C4-2B (cell line): ENCODE results near the gene CST4.

ENCODE experiments used
- H3K27ac ChIP-seq: fragments of 450-650 bp; 2 replicates; pipeline ENCODE4 v1.5.1; 2017
- ZFX ChIP-seq: fragments of 450-650 bp; IDR thresholded peaks from 2 replicates; pipeline ENCODE4 v1.6.1; 2017
- TF ChIP-seq, protein P1 (sequence below): fragments of 450-650 bp; conservative IDR thresholded peaks from 2 replicates; pipeline ENCODE4 v1.5.1; 2017; ENCODE audit warnings: mild to moderate bottlenecking

The CST4 gene

DNA sequence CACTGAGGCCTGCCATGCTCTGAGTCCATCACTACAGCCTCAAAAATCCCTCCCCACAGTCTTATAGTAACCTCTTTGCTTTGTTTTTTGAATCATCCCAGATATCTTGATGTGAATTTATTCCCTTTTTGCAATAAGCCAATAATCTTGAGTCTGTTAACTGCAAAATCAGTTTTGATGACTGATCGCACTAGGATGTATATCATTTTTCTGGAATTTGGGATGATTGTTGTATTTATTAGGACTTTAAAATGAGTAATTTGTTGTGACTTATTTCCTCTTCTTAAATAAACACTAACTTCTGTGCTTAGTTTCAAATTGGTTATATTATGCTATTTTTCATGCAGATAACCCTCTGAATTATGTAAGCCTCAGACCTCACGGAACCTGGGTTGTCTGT is 5.6 kb downstream of the CST4 start:
- no peak for TF ChIP-seq ZFX
- TF ChIP-seq, protein P1, sequence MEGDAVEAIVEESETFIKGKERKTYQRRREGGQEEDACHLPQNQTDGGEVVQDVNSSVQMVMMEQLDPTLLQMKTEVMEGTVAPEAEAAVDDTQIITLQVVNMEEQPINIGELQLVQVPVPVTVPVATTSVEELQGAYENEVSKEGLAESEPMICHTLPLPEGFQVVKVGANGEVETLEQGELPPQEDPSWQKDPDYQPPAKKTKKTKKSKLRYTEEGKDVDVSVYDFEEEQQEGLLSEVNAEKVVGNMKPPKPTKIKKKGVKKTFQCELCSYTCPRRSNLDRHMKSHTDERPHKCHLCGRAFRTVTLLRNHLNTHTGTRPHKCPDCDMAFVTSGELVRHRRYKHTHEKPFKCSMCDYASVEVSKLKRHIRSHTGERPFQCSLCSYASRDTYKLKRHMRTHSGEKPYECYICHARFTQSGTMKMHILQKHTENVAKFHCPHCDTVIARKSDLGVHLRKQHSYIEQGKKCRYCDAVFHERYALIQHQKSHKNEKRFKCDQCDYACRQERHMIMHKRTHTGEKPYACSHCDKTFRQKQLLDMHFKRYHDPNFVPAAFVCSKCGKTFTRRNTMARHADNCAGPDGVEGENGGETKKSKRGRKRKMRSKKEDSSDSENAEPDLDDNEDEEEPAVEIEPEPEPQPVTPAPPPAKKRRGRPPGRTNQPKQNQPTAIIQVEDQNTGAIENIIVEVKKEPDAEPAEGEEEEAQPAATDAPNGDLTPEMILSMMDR: no peak
- no peak overlapping the region for H3K27ac ChIP-seq

DNA sequence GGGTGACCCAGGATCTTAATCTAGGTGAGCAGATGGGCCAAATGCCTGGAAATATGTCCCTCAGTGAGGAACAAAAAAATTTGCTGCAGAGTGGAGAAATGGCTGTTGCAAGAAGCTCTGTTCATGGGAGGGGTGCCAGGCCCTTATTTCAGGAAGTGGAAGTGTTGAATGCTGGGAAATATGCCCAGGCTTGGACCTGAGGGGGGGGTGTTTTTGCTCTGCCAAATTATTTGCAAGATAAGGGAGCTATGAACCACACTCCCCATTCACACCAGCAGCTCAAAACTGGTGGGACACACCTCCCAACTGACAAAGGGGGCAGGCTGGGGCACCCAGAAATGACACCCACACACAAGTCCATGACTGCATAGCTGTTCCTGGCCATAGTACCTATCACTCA is 8.7 kb downstream of the CST4 start:
- TF ChIP-seq, protein P1: no peak
- TF ChIP-seq ZFX: no peak
- no peak overlapping the region for H3K27ac ChIP-seq

DNA sequence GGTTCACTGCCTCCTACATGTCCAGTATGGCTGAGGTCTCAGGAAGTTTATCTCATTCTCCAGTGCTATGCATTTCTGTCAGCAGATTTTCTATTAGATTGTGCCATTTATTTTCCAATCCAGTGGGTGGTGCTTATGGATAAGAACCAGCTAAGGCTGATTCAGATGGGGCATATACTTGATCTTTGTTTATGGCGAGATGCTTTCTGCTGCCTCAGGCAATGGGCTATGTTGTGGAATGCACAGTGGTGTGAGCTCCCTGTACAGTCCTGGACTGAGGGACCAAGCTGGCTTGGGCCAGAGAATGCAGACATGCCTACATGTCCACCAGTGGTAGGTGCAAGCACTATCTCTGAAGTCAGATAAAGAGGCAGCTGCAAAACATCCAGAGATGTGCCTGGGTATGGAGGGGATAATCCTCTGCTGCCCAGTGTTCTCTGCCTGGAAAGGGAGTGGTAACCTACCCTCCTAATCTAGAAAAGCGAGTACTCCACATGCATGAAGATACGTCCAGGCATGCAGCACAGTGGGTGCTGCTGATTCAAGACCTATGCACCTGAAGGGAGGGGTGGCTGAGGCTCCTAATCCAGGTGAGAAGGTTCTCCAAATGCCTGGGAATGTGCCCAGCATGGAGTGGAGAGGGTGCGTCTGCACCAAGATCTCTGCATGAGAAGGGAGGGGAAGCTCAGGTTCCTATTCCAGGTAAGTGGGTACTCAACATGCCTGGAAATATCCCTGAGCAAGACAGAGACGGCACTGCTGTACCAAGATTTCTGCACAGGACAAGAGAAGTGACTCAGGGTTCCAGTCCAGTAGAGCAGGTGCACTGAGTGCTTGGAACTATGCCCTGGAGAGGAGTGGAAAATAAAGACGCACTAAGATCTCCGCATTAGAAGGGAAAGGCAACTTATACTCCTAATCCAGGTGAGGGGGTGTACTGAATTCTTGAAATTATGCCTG is 9.4 kb downstream of the CST4 start:
- no peak for TF ChIP-seq ZFX
- TF ChIP-seq, protein P1: no peak
- no peak overlapping the region for H3K27ac ChIP-seq

DNA sequence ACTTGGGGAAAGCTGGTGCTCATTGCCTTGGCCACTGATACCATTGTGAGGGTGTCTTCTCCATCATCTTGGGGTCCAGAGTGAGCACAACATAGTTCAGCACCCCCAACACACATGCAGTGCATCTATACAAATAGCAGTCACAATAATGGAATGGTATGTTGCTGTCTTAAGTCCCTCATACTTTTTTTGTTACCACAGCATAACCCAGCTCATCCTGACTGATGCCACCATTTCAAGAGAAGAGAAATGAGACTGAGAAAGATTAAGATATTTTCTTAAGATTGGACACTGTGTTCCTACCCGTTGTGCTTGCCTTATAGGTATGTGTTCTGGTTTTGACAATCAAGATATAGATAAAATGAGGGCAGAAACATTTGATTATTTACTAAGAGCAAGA is 15.6 kb downstream of the CST4 start:
- no peak for TF ChIP-seq ZFX
- TF ChIP-seq, protein P1: no peak

DNA sequence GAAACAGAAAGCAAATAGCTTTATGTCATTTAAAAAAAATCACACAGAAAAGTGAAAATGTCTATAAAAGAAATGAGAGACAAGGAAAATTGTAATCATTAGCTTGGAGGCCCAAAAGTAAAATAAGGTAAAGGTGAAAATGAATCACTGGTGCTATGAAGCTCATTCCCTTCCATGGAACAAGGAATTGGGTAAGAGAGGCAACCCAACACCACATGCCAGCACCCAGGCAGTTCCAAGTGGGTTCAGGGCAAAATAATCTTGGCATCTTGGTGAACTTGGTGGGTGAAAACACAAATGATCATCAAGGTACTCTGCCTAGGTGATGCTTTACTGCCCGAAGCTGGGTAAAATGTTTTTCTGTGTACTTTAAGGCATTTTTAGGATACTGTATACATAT is 16.7 kb downstream of the CST4 start:
- TF ChIP-seq ZFX: no peak
- TF ChIP-seq, protein P1: no peak

More for the DNA sequence above, 15.6 kb downstream of the CST4 start:
- H3K27ac ChIP-seq: no peak overlapping the region

DNA sequence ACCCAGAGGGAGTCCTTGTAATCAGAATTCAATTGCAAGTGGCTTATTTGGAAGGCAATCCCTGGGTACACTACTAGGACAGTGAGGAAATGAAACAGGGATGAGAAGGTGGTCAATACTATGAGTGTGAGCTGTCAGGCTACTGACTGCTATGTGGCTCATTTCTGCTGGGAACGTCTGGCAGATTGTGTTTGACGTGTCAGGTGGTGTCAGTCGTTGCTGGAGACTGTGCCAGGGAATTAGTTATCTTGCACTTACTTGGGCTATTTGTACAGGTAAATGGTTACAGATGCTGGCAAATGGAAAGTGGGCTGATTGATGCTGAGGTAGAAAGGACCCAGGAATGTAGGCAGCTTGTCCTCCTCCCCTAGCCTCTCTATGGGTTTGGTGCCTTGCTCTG is 17.4 kb downstream of the CST4 start:
- H3K27ac ChIP-seq: no peak overlapping the region
- TF ChIP-seq, protein P1: no peak
- no peak for TF ChIP-seq ZFX

More for the DNA sequence above, 16.7 kb downstream of the CST4 start:
- H3K27ac ChIP-seq: no peak overlapping the region

DNA sequence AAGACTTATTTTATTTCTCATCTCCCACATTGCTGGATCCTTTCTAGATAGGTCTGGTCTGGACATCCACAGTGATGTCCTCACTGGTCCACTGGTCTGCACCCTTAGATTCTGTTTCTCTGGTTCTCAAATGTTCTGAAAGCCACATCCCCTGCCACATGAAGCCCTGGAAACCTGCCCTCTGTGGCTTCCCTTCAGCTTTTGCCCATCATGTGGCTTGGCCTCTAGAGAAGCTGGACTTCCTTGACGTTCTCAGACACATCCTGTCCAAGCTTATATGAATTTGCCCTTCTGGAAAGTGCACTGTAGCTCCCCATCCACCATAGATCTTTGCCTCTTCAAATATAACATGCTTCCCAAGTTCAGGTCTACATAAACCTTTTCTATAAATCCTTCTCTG is 18.5 kb downstream of the CST4 start:
- H3K27ac ChIP-seq: no peak overlapping the region
- TF ChIP-seq ZFX: no peak
- TF ChIP-seq, protein P1: no peak
